Neural cell (in vitro differentiated cells): ENCODE measurements around the gene ITGB6. TPM values are rescaled to one million over a fixed set of nuclear protein-coding genes. Genes with fewer than 3 reads are reported as not detected.

Source experiments
- H2AFZ ChIP-seq: fragments of 200-600, 300-800 bp; sonication (generic), shearing (Covaris generic); 2 replicates; pipeline ENCODE4 v1.6.0; 2014; ENCODE audit warnings: low read depth, mild to moderate bottlenecking, antibody characterized with exemption, low read length, moderate library complexity
- H3F3A ChIP-seq: fragments of 200-600 bp; shearing (Covaris generic); 2 replicates; pipeline ENCODE4 v1.6.1; 2016; ENCODE audit warnings: mild to moderate bottlenecking, moderate library complexity, mixed read lengths, antibody characterized with exemption, low read length; ENCODE audit not compliant: insufficient read depth, poor library complexity, severe bottlenecking
- H3K27ac ChIP-seq: fragments of 200-600, 300-800 bp; sonication (generic), shearing (Covaris generic); 2 replicates; pipeline ENCODE4 v1.5.1; 2014; ENCODE audit warnings: mild to moderate bottlenecking, low read length, moderate library complexity
- H3K27me3 ChIP-seq: fragments of 300-800, 200-600 bp; sonication (generic), shearing (Covaris generic); 2 replicates; pipeline ENCODE4 v1.6.0; 2014; ENCODE audit warnings: mild to moderate bottlenecking, low read depth, low read length, moderate library complexity; ENCODE audit not compliant: insufficient read depth
- H3K36me3 ChIP-seq: fragments of 300-800, 200-600 bp; sonication (generic), shearing (Covaris generic); 2 replicates; pipeline ENCODE4 v1.5.1; 2014; ENCODE audit warnings: mild to moderate bottlenecking, antibody characterized with exemption, low read length, moderate library complexity; ENCODE audit not compliant: insufficient read depth
- H3K4me2 ChIP-seq: fragments of 300-800, 200-600 bp; sonication (generic), shearing (Covaris generic); 2 replicates; pipeline ENCODE4 v1.6.0; 2014; ENCODE audit warnings: mild to moderate bottlenecking, low read length
- H3K4me3 ChIP-seq: fragments of 300-800, 200-600 bp; sonication (generic), shearing (Covaris generic); 2 replicates; pipeline ENCODE4 v1.5.1; 2014; ENCODE audit warnings: mild to moderate bottlenecking, low read length, moderate library complexity
- H3K79me2 ChIP-seq: fragments of 200-600 bp; shearing (Covaris generic); replicated peaks from 2 replicates; pipeline ENCODE4 v1.6.0; 2014; ENCODE audit warnings: mild to moderate bottlenecking, low read length, moderate library complexity; ENCODE audit not compliant: insufficient read depth
- H3K9ac ChIP-seq: fragments of 300-800, 200-600 bp; sonication (generic), shearing (Covaris generic); 2 replicates; pipeline ENCODE4 v1.6.1; 2016; ENCODE audit warnings: mild to moderate bottlenecking, low read length, mixed read lengths
- H3K9me2 ChIP-seq: fragments of 200-600 bp; shearing (Covaris generic); 2 replicates; pipeline ENCODE4 v1.6.1; 2016; ENCODE audit warnings: mild to moderate bottlenecking, low read length, mixed read lengths; ENCODE audit not compliant: insufficient read depth
- H3K9me3 ChIP-seq: fragments of 200-600, 300-800 bp; sonication (generic), shearing (Covaris generic); 2 replicates; pipeline ENCODE4 v1.6.1; 2016; ENCODE audit warnings: mild to moderate bottlenecking, mixed run types, low read length, moderate library complexity, mixed read lengths
- H4K20me1 ChIP-seq: fragments of 200-600 bp; shearing (Covaris generic); 2 replicates; pipeline ENCODE4 v1.6.1; 2016; ENCODE audit warnings: mild to moderate bottlenecking, mixed run types; ENCODE audit not compliant: insufficient read depth
- CTCF ChIP-seq: fragments of 450-650 bp; IDR thresholded peaks from 2 replicates; pipeline ENCODE4 v1.5.1; 2014; ENCODE audit warnings: antibody characterized with exemption, mild to moderate bottlenecking, moderate library complexity; ENCODE audit not compliant: poor library complexity, severe bottlenecking
- EP300 ChIP-seq: fragments of 450-650 bp; conservative IDR thresholded peaks from 2 replicates; pipeline ENCODE4 v1.6.1; 2014; ENCODE audit warnings: antibody characterized with exemption, mild to moderate bottlenecking, moderate library complexity; ENCODE audit not compliant: poor library complexity, severe bottlenecking
- EZH2 ChIP-seq: fragments of 200-600, 300-800 bp; shearing (Covaris generic), sonication (generic); IDR thresholded peaks from 2 replicates; pipeline ENCODE4 v1.6.1; 2014; ENCODE audit warnings: antibody characterized with exemption, low read length, borderline replicate concordance, mild to moderate bottlenecking; ENCODE audit not compliant: insufficient read depth, poor library complexity, severe bottlenecking
- MXI1 ChIP-seq: fragments of 450-650 bp; conservative IDR thresholded peaks from 2 replicates; pipeline ENCODE4 v1.6.1; 2014; ENCODE audit warnings: antibody characterized with exemption, mild to moderate bottlenecking; ENCODE audit not compliant: poor library complexity, severe bottlenecking
- POLR2AphosphoS5 ChIP-seq: IDR thresholded peaks from 2 replicates; pipeline ENCODE4 v1.6.1; 2012
- RAD21 ChIP-seq: fragments of 450-650 bp; conservative IDR thresholded peaks from 2 replicates; pipeline ENCODE4 v1.6.1; 2014; ENCODE audit warnings: antibody characterized with exemption, mild to moderate bottlenecking, moderate library complexity
- SMC3 ChIP-seq: fragments of 450-650 bp; conservative IDR thresholded peaks from 2 replicates; pipeline ENCODE4 v1.6.1; 2014; ENCODE audit warnings: antibody characterized with exemption, mild to moderate bottlenecking, moderate library complexity; ENCODE audit not compliant: poor library complexity
- TAF1 ChIP-seq: IDR thresholded peaks from 2 replicates; pipeline ENCODE4 v1.6.1; 2012; ENCODE audit warnings: low read depth
- polyA plus RNA-seq: library from polyadenylated mRNA; depleted of rRNA; stranded (reverse); fragments of >200 nt; gene quantifications from 2 replicates; pipeline ENCODE4 v1.2.3, GENCODE V29; 2014
- TF ChIP-seq, protein P1 (sequence below): IDR thresholded peaks from 2 replicates; pipeline ENCODE4 v1.6.1; 2012; ENCODE audit warnings: borderline replicate concordance

The ITGB6 gene
- polyA plus RNA-seq, 1 donor from 2014 or later: 8.3 TPM

DNA sequence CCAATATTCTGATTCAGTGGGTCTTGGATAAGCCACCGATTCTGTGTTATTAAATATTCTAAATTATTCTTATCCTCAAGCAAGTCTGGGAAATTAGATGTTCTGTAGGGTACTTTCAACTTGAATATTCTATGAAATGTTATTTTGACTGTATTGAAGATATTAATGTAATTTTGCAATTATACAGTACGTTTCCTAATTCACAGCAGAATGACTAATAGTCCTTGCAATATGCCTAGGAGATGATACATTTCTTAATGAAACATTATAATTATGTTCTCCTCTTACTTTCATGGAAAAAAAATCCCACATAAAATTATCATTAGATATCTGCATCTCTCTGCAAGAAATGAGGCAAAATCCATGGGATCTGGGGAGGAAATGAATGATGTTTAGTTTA lies 91.4 kb downstream of the ITGB6 start:
- Histone ChIP-seq H3K9me3 (no peaks in the 10 kb centered on the region), H3K79me2 (no peaks in the 10 kb centered on the region), H3K4me2 (no peak overlapping the region), H3K9me2 (no peaks in the 10 kb centered on the region), H3K27me3 (no peaks in the 10 kb centered on the region), H2AFZ (no peak overlapping the region), H3K9ac (no peak overlapping the region), H4K20me1 (no peaks in the 10 kb centered on the region), H3K36me3 (no peaks in the 10 kb centered on the region), H3K4me3 (no peak overlapping the region), H3K27ac (no peak overlapping the region), H3F3A (no peaks in the 10 kb centered on the region)
- no peak for TF ChIP-seq SMC3
- TF ChIP-seq EZH2: no peak
- TF ChIP-seq TAF1: no peak
- no peak for TF ChIP-seq EP300
- TF ChIP-seq POLR2AphosphoS5: no peak

- no peak overlapping the region for H3K4me2 ChIP-seq
- H3K79me2 ChIP-seq: no peaks in the 10 kb centered on the region
- no peaks in the 10 kb centered on the region for H3K27me3 ChIP-seq
- H3K9ac ChIP-seq: no peak overlapping the region
- H4K20me1 ChIP-seq: no peaks in the 10 kb centered on the region
- no peaks in the 10 kb centered on the region for H3K36me3 ChIP-seq
- no peak overlapping the region for H2AFZ ChIP-seq
- H3K4me3 ChIP-seq: no peak overlapping the region
- no peak overlapping the region for H3K27ac ChIP-seq
- TF ChIP-seq EP300 (no peak), EZH2 (no peak), SMC3 (no peak), TAF1 (no peak), CTCF (no peak), MXI1 (no peak), POLR2AphosphoS5 (no peak), RAD21 (no peak)
- TF ChIP-seq, protein P1, sequence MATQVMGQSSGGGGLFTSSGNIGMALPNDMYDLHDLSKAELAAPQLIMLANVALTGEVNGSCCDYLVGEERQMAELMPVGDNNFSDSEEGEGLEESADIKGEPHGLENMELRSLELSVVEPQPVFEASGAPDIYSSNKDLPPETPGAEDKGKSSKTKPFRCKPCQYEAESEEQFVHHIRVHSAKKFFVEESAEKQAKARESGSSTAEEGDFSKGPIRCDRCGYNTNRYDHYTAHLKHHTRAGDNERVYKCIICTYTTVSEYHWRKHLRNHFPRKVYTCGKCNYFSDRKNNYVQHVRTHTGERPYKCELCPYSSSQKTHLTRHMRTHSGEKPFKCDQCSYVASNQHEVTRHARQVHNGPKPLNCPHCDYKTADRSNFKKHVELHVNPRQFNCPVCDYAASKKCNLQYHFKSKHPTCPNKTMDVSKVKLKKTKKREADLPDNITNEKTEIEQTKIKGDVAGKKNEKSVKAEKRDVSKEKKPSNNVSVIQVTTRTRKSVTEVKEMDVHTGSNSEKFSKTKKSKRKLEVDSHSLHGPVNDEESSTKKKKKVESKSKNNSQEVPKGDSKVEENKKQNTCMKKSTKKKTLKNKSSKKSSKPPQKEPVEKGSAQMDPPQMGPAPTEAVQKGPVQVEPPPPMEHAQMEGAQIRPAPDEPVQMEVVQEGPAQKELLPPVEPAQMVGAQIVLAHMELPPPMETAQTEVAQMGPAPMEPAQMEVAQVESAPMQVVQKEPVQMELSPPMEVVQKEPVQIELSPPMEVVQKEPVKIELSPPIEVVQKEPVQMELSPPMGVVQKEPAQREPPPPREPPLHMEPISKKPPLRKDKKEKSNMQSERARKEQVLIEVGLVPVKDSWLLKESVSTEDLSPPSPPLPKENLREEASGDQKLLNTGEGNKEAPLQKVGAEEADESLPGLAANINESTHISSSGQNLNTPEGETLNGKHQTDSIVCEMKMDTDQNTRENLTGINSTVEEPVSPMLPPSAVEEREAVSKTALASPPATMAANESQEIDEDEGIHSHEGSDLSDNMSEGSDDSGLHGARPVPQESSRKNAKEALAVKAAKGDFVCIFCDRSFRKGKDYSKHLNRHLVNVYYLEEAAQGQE: no peak
- H3F3A ChIP-seq: no peaks in the 10 kb centered on the region
- H3K9me3 ChIP-seq: no peaks in the 10 kb centered on the region
- H3K9me2 ChIP-seq: no peaks in the 10 kb centered on the region
These were observed 94.7 kb downstream of the ITGB6 start for GRCh38 chr2:160105366-160105765.

DNA sequence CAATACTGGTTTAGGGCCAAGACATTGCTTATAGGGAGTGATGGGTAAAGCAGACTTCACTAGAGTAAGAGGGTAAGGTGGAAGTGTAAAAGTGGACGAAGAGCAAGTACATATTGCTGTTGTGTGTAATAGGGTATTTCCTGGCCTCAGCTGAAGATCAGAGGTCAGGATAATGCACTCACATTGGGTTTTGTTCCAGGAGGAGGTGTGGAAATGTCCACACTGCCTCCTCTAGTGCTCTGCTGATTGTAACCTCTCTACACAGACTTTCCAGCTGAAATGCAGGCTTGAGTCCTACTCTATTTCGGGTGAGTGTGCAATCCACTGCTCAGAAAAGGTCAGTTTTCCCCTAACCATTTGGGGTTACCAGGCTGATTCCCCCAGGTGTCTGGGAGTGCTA lies 96.0 kb downstream of the ITGB6 start:
- Histone ChIP-seq H3K9me3 (no peaks in the 10 kb centered on the region), H4K20me1 (no peaks in the 10 kb centered on the region), H3K79me2 (no peaks in the 10 kb centered on the region), H3K4me2 (no peak overlapping the region), H3K9me2 (no peaks in the 10 kb centered on the region), H3K27ac (no peak overlapping the region), H3K9ac (no peak overlapping the region), H3K4me3 (no peak overlapping the region), H2AFZ (no peak overlapping the region), H3K36me3 (no peaks in the 10 kb centered on the region), H3K27me3 (no peaks in the 10 kb centered on the region), H3F3A (no peaks in the 10 kb centered on the region)
- no peak for TF ChIP-seq POLR2AphosphoS5
- no peak for TF ChIP-seq EP300
- no peak for TF ChIP-seq CTCF
- no peak for TF ChIP-seq TAF1
- no peak for TF ChIP-seq EZH2
- no peak for TF ChIP-seq SMC3
- no peak for TF ChIP-seq MXI1
- TF ChIP-seq RAD21: no peak
- TF ChIP-seq, protein P1: no peak
